Stimulated activated CD8-positive, alpha-beta memory T cell treated with anti-CD3 and anti-CD28 coated beads, Interleukin-12 subunit alpha, Interleukin-12 subunit beta, amount 100 ng/mL, for 24 hours (primary cell): Measurements from ENCODE around the gene PCDHA2.
"Not testable (repeated sequence)": the region's sequence is repeated elsewhere in the genome, so short reads cannot be mapped to it uniquely, and the experiment has no call there.

Experiments
- DNase-seq: peaks from one replicate; pipeline ENCODE4 v3.0.0-alpha.2; 2020; ENCODE audit errors: extremely low read depth

PCDHA2 gene

DNA sequence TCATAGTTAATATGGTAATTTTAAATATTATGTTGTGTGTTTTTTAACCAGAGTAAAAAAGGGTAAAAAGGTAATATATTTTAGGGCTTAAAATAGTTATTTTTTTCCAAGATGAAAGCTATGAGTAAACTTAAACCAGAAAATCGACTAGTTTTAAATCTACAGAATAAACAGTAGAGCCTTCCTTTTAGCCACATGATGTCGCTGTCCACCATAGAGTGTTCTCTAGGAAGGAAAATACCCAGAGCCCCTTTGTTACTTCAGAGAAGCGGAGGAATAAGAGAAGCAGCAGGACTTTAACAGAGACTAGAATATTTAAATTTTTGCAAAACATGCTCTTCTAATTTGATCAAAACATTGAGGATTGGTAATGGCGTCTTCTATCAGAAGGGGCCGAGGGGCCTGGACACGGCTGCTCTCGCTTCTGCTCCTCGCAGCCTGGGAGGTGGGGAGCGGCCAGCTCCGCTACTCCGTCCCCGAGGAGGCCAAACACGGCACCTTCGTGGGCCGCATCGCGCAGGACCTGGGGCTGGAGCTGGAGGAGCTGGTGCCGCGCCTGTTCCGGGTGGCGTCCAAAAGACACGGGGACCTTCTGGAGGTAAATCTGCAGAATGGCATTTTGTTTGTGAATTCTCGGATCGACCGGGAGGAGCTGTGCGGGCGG, at the start of gene PCDHA2:
Gene PCDHA2, plus strand, starts transcription at position 258 of the 664 bp plus-strand sequence.
- no peak for DNase-seq

DNA sequence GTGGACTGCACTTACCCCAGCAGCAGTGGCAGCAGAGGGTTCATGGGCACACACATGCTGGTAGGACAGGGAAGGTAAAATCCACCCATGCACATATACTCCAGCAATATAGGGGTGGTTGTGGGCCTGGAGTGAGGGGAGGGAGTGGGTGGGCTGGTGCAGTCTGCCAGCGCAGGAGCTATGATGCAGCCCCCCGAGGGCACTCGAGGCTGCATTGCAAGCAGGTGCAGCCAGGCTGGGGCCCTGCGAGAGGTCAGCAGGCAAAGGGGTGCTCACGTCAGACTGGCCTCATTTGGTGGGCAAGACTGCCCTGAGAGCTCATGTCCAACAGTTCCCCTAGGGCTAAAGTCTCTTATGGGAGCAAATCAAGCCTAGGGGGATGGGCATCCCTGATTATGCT, 41.1 kb upstream of the PCDHA2 start:
- DNase-seq = no peak

DNA sequence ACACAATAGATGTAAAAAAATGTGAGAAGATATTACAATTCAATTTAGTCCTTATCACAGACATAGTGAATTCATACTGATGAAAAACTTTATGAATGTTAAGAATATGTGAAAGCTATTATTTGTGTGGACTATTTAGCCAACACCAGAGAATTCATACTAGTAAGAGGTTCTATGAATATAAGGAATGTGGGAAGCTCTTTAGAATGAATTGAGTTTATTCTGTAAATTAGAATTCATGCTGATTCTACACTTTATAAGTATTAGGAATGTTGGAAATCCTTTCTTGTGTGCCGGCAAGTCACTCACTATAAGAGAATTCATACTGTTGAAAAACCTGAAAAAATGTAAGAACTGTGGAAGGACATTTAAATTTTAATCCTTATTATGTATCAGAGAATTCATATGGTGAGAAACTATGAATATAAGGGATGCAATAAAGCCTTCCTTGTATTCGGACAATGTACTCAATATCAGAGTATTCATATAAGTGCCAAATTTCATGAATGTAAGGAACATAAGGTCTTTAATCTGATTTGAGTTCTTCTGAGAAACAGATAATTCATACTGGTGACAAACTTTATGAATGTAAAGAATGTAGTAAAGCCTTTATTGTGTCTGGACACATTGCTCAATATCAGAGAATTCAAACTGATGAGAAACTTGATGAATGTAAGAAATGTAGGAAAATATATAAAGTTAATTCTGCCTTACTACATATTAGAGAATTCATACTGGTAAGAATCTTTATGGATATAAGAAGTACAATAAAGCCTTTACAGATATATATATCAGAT, 30.3 kb upstream of the PCDHA2 start:
- no peak for DNase-seq

DNA sequence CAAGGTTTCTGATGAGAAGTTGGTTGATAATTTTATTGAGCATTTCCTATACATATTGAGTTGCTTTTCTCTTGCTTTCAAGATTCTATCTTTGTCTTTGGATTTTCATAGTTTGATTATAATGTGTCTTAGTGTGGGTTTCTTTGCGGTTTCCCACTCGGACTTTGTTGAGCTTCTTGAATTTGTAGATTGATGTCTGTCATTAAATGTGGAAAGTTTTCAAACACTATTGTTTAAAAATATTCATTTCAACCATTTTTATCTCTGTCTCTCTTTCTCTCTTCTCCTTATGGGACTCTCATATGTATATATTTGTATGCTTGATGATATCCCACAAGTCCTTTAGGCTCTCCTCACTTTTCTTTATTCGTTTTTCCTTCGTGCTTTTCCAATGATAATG, 27.2 kb upstream of the PCDHA2 start:
- DNase-seq = no peak

DNA sequence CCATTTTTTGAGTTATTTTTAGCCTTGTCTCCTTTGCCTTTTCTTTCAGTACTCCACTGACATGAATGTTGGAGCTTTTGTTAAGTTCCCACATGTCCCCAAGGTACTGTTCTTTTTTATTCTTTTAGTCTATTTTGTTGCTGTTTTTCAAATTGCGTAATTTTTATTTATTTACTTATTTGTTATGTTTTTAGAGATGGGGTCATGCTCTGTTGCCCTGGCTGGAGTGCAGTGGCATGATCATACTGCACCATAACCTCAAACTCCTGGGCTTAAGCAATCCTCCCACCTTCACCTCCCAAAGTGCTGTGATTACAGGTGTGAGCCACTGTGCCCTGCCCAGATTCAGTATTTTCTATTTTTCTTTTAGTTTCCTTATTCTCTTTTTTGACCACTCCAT, 14.1 kb upstream of the PCDHA2 start:
- DNase-seq = no peak

DNA sequence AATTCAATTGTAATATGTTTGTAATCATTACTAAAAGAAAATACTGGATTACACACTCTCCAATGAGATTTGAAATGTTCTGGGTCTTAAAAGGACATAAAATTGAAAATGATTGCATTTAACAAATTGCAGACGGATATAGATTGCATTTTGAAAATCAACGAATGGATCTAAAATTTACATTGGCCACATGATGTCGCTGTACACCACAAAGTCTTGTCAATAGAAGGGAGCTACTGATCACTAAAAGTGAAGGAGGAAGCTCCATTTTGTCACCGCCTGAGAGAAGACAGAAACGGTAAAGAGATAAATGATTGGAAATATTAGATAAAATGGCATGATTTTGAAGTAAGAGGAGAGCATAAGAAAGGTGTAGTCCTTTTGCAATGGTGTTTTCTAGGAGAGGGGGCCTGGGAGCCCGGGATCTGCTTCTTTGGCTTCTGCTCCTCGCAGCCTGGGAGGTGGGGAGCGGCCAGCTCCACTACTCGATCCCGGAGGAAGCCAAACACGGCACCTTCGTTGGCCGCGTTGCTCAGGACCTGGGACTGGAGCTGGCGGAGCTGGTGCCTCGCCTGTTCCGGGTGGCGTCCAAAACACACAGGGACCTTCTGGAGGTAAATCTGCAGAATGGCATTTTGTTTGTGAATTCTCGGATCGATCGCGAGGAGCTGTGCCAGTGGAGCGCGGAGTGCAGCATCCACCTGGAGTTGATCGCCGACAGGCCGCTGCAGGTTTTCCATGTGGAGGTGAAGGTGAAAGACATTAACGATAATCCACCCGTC, 8.6 kb upstream of the PCDHA2 start, which contains the start of gene PCDHA1:
Gene PCDHA1, plus strand, starts transcription at position 236 of the 782 bp plus-strand sequence.
- DNase-seq = no peak

DNA sequence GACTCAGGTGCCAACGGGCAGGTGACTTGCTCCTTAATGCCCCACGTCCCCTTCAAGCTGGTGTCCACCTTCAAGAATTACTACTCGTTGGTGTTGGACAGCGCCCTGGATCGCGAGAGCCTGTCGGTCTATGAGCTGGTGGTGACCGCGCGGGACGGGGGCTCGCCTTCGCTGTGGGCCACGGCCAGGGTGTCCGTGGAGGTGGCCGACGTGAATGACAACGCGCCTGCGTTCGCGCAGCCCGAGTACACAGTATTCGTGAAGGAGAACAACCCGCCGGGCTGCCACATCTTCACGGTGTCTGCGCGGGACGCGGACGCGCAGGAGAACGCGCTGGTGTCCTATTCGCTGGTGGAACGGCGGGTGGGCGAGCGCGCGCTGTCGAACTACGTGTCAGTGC, 7.2 kb upstream of the PCDHA2 start:
- DNase-seq = not testable (repeated sequence)

DNA sequence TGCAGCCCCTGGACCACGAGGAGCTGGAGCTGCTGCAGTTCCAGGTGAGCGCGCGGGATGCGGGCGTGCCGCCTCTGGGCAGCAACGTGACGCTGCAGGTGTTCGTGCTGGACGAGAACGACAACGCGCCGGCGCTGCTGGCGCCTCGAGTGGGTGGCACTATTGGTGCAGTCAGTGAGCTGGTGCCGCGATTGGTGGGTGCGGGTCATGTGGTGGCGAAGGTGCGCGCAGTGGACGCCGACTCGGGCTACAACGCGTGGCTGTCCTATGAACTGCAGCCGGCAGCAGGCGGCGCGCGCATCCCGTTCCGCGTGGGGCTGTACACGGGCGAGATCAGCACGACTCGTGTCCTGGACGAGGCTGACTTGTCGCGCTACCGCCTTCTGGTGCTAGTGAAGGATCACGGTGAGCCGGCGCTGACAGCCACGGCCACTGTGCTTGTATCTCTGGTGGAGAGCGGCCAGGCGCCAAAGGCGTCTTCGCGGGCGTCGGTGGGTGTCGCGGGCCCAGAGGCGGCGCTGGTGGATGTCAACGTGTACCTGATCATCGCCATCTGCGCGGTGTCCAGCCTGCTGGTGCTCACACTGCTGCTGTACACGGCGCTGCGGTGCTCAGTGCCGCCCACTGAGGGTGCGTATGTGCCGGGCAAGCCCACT, 6.7 kb upstream of the PCDHA2 start:
- DNase-seq = not testable (repeated sequence)

DNA sequence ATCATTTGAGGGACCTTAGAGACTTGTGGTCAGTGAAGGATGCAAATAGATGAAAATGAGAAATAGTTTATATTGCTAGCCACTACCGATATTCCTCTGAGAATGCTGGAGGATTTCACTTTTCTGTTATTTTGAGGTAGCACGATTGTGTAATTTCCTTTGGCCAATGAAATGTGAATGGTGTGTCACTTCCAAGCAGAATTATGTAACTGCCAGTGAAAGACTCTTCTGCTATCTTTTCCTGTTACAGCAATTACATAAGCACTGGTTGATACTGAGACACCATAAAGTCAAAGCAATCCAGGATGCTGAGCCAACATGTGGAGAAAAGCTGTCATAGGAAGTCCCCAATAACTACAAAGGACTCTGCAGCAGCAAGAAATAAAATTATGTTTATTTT, 3.6 kb upstream of the PCDHA2 start:
- DNase-seq = no peak

DNA sequence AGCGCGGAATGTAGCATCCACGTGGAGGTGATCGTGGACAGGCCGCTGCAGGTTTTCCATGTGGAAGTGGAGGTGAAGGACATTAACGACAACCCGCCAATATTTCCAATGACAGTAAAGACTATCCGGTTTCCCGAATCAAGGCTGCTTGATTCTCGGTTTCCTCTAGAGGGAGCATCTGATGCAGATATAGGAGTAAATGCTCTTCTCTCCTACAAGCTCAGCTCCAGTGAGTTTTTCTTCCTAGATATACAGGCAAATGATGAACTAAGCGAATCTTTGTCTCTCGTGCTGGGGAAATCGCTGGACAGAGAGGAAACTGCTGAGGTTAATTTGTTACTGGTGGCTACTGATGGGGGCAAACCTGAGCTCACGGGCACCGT, 598 bp downstream of the PCDHA2 start:
- DNase-seq = no peak

DNA sequence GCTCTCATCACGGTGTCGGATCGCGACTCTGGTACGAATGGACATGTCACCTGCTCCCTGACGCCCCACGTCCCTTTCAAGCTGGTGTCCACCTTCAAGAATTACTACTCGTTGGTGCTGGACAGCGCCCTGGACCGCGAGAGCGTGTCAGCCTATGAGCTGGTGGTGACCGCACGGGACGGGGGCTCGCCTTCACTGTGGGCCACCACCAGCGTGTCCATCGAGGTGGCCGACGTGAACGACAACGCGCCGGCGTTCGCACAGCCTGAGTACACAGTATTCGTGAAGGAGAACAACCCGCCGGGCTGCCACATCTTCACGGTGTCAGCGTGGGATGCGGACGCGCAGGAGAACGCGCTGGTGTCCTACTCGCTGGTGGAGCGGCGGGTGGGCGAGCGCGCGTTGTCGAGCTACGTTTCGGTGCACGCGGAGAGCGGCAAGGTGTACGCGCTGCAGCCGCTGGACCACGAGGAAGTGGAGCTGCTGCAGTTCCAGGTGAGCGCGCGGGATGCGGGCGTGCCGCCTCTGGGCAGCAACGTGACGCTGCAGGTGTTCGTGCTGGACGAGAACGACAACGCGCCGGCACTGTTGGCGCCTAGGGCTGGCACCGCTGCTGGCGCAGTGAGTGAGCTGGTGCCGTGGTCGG, 1.5 kb downstream of the PCDHA2 start:
- not testable (repeated sequence) for DNase-seq

DNA sequence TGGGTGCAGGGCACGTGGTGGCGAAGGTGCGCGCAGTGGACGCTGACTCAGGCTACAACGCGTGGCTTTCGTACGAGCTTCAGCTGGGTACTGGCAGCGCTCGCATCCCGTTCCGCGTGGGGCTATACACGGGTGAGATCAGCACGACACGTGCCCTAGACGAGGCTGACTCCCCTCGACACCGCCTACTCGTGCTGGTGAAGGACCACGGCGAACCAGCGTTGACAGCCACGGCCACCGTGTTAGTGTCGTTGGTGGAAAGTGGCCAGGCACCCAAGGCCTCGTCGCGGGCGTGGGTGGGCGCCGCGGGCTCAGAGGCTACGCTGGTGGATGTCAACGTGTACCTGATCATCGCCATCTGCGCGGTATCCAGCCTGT, 2.1 kb downstream of the PCDHA2 start:
- DNase-seq = no peak

DNA sequence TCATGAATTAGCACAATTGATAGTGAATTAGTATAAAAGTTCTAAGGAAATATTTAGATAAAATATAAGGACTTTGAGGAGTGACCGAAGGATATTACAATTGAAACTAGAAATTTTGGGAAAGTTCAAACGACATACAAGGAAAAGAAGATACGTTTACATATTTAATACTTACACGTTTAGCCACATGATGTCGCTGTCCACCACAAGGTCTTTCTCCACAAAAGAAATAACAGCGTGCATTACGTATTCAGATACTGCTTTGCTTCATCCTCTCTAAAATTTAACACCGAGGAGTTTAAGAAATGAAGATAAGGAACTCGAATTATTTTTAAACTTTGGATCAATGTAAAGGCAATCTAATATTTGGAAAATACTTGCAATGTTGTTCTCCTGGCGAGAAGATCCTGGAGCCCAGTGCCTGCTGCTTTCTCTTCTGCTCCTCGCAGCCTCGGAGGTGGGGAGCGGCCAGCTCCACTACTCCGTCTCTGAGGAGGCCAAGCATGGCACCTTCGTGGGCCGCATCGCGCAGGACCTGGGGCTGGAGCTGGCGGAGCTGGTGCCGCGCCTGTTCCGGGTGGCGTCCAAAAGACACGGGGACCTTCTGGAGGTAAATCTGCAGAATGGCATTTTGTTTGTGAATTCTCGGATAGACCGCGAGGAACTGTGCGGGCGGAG, 6.3 kb downstream of the PCDHA2 start, which contains the start of gene PCDHA3:
Gene PCDHA3, plus strand, starts transcription at position 242 of the 678 bp plus-strand sequence.
- no peak for DNase-seq

DNA sequence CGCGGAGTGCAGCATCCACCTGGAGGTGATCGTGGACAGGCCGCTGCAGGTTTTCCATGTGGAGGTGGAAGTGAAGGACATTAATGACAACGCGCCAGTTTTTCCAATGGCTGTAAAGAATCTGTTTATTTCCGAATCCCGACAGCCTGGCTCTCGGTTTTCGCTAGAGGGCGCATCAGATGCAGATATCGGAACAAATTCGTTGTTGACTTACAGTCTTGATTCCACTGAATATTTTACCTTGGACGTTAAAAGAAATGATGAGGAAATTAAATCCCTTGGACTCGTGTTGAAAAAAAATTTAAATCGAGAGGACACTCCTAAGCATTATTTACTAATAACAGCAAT, 6.8 kb downstream of the PCDHA2 start:
- no peak for DNase-seq

DNA sequence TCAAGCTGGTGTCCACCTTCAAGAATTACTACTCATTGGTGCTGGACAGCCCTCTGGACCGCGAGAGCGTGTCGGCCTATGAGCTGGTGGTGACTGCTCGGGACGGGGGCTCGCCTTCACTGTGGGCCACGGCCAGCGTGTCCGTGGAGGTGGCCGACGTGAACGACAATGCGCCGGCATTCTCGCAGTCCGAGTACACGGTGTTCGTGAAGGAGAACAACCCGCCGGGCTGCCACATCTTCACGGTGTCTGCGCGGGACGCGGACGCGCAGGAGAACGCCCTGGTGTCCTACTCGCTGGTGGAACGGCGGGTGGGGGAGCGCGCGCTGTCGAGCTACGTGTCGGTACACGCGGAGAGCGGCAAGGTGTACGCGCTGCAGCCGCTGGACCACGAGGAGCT, 7.7 kb downstream of the PCDHA2 start:
- not testable (repeated sequence) for DNase-seq

DNA sequence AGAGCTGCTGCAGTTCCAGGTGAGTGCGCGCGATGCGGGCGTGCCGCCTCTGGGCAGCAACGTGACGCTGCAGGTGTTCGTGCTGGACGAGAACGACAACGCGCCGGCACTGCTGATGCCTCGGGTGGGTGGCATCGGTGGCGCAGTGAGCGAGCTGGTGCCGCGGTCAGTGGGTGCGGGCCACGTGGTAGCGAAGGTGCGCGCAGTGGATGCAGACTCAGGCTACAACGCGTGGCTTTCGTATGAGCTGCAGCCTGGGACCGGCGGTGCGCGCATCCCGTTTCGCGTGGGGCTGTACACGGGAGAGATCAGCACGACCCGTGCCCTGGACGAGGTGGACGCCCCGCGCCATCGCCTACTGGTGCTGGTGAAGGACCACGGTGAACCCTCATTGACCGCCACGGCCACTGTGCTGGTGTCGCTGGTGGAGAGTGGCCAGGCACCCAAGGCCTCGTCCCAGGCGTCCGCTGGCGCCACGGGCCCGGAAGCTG, 8.2 kb downstream of the PCDHA2 start:
- no peak for DNase-seq

DNA sequence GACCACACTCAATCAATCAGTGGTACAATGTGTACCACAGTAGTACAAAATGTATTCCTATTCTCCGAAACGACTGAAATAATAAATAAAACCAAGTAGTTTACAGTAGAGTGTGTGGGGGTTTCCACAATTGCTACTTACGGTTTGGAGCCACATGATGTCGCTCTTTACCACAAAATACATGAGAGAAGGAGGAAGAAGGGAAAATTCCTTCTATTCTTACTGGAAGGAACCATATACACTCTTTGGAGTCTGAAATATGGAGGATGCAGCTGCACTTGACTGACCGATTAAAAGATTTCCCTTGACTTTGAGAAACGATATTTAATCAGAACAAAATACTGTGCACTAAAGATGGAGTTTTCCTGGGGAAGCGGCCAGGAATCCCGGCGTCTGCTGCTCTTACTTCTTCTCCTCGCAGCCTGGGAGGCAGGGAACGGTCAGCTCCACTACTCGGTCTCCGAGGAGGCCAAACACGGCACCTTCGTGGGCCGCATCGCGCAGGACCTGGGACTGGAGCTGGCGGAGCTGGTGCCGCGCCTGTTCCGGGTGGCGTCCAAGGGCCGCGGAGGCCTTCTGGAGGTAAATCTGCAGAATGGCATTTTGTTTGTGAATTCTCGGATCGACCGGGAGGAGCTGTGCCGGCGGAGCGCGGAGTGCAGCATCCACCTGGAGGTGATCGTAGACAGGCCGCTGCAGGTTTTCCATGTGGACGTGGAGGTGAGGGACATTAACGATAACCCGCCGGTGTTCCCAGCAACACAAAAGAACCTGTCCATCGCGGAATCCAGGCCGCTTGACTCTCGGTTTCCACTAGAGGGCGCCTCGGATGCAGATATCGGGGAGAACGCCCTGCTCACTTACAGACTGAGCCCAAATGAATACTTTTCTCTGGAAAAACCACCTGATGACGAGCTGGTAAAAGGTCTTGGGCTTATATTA, 12.5 kb downstream of the PCDHA2 start, which contains the start of gene PCDHA4:
Gene PCDHA4, plus strand, starts transcription at position 235 of the 942 bp plus-strand sequence.
- DNase-seq = no peak

DNA sequence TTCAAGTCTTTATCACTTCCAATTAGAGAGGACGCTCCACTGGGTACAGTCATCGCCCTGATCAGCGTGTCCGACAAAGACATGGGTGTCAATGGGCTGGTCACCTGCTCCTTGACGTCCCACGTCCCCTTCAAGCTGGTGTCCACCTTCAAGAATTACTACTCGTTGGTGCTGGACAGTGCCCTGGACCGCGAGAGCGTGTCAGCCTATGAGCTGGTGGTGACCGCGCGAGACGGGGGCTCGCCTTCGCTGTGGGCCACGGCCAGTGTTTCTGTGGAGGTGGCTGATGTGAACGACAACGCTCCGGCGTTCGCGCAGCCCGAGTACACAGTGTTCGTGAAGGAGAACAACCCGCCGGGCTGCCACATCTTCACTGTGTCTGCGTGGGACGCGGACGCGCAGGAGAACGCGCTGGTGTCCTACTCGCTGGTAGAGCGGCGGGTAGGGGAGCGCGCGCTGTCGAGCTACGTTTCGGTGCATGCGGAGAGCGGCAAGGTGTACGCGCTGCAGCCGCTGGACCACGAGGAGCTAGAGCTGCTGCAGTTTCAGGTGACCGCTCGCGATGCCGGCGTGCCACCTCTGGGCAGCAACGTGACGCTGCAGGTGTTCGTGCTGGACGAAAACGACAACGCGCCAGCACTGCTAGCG, 13.7 kb downstream of the PCDHA2 start:
- not testable (repeated sequence) for DNase-seq

DNA sequence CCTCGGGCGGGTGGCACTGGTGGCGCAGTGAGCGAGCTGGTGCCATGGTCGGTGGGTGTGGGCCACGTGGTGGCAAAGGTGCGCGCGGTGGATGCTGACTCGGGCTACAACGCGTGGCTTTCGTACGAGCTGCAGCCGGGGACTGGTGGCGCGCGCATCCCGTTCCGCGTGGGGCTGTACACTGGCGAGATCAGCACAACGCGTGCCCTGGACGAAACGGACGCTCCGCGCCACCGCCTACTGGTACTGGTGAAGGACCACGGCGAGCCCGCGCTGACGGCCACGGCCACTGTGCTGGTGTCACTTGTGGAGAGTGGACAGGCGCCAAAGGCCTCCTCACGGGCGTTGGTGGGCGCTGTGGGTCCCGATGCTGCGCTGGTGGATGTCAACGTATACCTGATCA, 14.2 kb downstream of the PCDHA2 start:
- DNase-seq = no peak
